Ascending aorta (tissue), 2 donors: Measurements from ENCODE around the gene BARHL2. TPM values are rescaled to one million over a fixed set of nuclear protein-coding genes. Genes with fewer than 3 reads are reported as not detected.

Source experiments
- DNase-seq, 2 donors: peaks; one replicate each; pipeline ENCODE4 v3.0.0-alpha.2; 2019; ENCODE audit warnings: low spot score in 2 of 2
- H3K27ac ChIP-seq, 2 donors: fragments of 200-600 bp; sonication (generic); one replicate each; pipeline ENCODE4 v1.5.1; 2016 to 2017; ENCODE audit warnings: mild to moderate bottlenecking in 1 of 2
- H3K27me3 ChIP-seq: fragments of 200-600 bp; sonication (generic); one replicate; pipeline ENCODE4 v1.5.1; 2017
- H3K36me3 ChIP-seq, 2 donors: fragments of 200-600 bp; sonication (generic); one replicate each; pipeline ENCODE4 v1.5.1; 2016
- H3K4me1 ChIP-seq, 2 donors: fragments of 200-600 bp; sonication (generic); one replicate each; pipeline ENCODE4 v1.5.1; 2016 to 2017; ENCODE audit warnings: mild to moderate bottlenecking in 1 of 2
- H3K4me3 ChIP-seq, 2 donors: fragments of 200-600 bp; sonication (generic); one replicate each; pipeline ENCODE4 v1.5.1; 2016 to 2017; ENCODE audit warnings: mild to moderate bottlenecking in 1 of 2
- H3K9me3 ChIP-seq, 2 donors: fragments of 200-600 bp; sonication (generic); one replicate each; pipeline ENCODE4 v1.5.1; 2016
- CTCF ChIP-seq, 3 experiments: fragments of 200-600 bp in 2 of 3; fragments of 450-650 bp in 1 of 3; sonication (generic) in 2 of 3; IDR thresholded peaks; one replicate each; pipeline ENCODE4 v1.5.1; 2016 to 2019; ENCODE audit warnings: antibody characterized with exemption in 3 of 3, mild to moderate bottlenecking in 1 of 3, moderate library complexity in 1 of 3
- intact Hi-C: fragments of 100-400 bp; cut with DNase I; formaldehyde crosslinking; loops from one replicate; pipeline ENCODE4 v1.15.1; 2023
- total RNA-seq: library from RNA; depleted of rRNA; stranded (reverse); fragments of >200 nt; gene quantifications from one replicate; pipeline ENCODE4 v1.1.0, GENCODE V29; 2016

The BARHL2 gene
- total RNA-seq, 1 donor from 2014 or later: not detected

- no peaks in the 10 kb centered on the region for H3K4me1 ChIP-seq
- intact Hi-C loops: no loop called here
These were observed 29.4 kb downstream of the BARHL2 start for GRCh38 chr1:90687747-90688146.

GRCh38 chr1:90675161-90675847, 41.8 kb downstream of the BARHL2 start:
- Histone ChIP-seq H3K9me3 (peaks cover 7 to 11% of the 10 kb centered on the region in 2 donors), H3K36me3 (no peaks in the 10 kb centered on the region), H3K4me3 (no peak overlapping the region), H3K27me3 (no peaks in the 10 kb centered on the region), H3K4me1 (no peaks in the 10 kb centered on the region), H3K27ac (no peak overlapping the region)
- no peak for TF ChIP-seq CTCF (IDR thresholded peaks at IDR 0.05)
- intact Hi-C loops: no loop called here
- no peak for DNase-seq

More at GRCh38 chr1:90687747-90688146, 29.4 kb downstream of the BARHL2 start:
- no peak overlapping the region for H3K4me3 ChIP-seq
- DNase-seq: no peak
- no peak overlapping the region for H3K27ac ChIP-seq
- no peak for TF ChIP-seq CTCF (IDR thresholded peaks at IDR 0.05)
- H3K9me3 ChIP-seq: no peaks in the 10 kb centered on the region
- H3K27me3 ChIP-seq: no peaks in the 10 kb centered on the region
- no peaks in the 10 kb centered on the region for H3K36me3 ChIP-seq

- no peak for TF ChIP-seq CTCF (IDR thresholded peaks at IDR 0.05)
- intact Hi-C loops: no loop called here
These were observed 45.4 kb downstream of the BARHL2 start for GRCh38 chr1:90671741-90672140.

GRCh38 chr1:90671251-90671650, 45.9 kb downstream of the BARHL2 start:
- Histone ChIP-seq H3K4me1 (no peaks in the 10 kb centered on the region), H3K27me3 (no peaks in the 10 kb centered on the region), H3K27ac (no peak overlapping the region), H3K4me3 (no peak overlapping the region), H3K36me3 (no peaks in the 10 kb centered on the region), H3K9me3 (peaks cover 7 to 11% of the 10 kb centered on the region in 2 donors)
- no peak for DNase-seq
- intact Hi-C loops: no loop called here
- TF ChIP-seq CTCF (IDR thresholded peaks at IDR 0.05): no peak

More at GRCh38 chr1:90671741-90672140, 45.4 kb downstream of the BARHL2 start:
- Histone ChIP-seq H3K9me3 (peaks cover 7 to 11% of the 10 kb centered on the region in 2 donors), H3K27ac (no peak overlapping the region), H3K4me3 (no peak overlapping the region), H3K4me1 (no peaks in the 10 kb centered on the region), H3K36me3 (no peaks in the 10 kb centered on the region), H3K27me3 (no peaks in the 10 kb centered on the region)
- DNase-seq: no peak
